HG03139 (cell line): ENCODE measurements around the gene SUN1.
"Not testable (repeated sequence)": the region's sequence is repeated elsewhere in the genome, so short reads cannot be mapped to it uniquely, and the experiment has no call there.

Experiments
- ATAC-seq: cut with Tn5 transposase; IDR thresholded peaks from one replicate; pipeline ENCODE4 v1.9.1; 2021; ENCODE audit not compliant: unreplicated experiment

Gene SUN1

DNA sequence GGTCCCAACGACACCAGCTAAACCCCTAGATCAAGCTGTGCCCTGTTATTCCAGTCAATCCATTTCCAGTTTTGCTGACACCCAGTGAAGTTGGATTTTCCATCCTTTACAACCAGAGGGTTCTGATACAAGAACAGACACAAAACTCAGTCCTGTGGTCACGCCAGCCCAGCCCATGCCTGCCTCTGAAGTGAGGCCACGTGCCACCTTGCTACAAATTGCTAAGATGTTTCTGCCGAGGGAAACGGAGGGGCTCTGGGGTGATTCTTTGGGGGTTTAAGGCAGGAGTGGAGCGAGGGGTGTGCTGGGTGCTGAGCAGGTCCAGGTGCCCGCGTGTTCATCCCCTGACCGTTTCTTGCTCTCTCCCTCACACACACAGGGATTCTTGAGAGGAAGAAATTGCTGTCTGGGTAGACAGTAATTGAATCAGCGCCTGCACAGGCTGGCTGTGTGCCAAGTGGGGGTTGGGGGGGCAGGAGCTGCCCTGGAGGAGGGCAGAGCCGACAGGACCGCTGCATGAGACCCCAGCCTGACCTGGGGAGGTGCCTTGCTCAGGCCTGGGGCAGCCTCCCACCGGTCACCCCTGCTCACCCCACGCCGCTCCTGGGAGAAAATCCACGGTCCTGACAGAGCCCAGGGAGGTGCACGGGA, 84.1 kb downstream of the SUN1 start:
- no peak for ATAC-seq

DNA sequence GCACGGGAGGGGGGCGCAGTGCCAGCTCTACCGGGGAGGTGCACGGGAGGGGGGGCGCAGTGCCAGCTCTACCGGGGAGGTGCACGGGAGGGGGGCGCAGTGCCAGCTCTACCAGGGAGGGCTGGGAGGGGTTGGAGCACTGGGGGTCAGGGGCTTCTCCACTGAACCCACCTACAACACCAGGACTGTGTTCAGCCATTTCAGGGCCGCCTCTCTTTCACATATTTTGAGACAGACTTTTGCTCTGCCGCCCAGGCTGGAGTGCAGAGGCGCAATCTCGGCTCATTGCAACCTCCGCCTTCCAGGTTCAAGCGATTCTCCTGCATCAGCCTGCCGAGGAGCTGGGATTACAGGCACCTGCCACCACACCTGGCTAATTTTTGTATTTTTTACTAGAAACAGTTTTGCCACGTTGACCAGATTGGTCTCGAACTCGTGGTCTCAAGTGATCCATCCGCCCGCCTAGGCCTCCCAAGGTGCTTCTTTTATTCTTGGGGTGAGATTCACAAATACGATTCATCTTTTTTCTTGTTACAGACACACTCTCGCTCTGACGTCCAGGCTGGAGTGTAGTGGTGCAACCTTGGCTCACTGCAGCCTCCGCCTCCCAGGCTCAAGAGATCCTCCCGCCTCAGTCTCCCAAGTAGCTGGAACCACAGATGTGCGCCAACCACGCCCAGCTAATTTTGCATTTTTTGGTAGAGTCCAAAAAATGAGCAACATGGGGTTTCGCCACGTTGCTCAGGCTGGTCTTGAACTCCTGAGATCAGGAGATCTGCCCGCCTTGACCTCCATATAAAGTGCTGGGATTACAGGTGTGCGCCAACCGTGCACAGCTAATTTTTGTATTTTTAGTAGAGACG, 85.2 kb downstream of the SUN1 start:
- no peak for ATAC-seq

GRCh38 chr7:918118-918425, 85.8 kb downstream of the SUN1 start:
- no peak for ATAC-seq

- ATAC-seq, result no peak
These were observed 86.3 kb downstream of the SUN1 start for GRCh38 chr7:918441-919113.

DNA sequence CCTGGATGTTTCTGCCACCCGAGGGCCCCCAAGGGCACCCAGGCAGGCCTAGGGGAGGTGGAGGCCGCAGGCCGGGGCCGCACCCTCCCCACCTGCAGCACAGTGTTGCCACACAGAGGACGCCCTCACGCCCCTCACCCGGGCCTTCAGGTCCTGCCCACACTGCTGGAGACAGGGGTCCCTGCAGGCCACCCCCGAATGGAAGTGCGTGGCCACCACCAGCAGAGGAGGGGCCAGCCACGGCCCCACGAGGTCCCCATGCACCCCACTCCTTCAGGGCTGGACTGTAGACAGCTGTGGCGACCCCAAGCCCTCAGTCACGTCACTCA, 86.8 kb downstream of the SUN1 start:
- no peak for ATAC-seq

DNA sequence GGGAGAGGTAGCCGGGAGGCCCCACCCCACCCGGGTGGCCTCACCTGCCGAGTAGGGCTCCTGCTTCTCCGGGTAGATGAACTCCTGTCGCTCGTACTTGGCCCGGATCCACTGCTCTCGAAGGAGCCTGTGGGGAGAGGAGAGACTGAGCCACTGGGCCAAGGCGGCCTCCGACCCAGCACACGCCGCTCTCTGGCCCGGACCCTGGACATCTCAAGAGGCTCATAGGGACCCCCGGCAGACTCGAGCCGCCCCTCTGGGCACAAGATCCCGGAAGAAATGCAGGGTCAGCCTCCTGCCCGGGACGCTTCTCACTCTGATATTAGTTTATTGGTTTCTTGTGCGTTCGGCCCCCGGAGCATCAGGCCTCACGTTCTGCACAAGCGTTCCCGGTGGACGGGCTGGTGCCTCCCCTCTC, 87.7 kb downstream of the SUN1 start:
- no peak for ATAC-seq

DNA sequence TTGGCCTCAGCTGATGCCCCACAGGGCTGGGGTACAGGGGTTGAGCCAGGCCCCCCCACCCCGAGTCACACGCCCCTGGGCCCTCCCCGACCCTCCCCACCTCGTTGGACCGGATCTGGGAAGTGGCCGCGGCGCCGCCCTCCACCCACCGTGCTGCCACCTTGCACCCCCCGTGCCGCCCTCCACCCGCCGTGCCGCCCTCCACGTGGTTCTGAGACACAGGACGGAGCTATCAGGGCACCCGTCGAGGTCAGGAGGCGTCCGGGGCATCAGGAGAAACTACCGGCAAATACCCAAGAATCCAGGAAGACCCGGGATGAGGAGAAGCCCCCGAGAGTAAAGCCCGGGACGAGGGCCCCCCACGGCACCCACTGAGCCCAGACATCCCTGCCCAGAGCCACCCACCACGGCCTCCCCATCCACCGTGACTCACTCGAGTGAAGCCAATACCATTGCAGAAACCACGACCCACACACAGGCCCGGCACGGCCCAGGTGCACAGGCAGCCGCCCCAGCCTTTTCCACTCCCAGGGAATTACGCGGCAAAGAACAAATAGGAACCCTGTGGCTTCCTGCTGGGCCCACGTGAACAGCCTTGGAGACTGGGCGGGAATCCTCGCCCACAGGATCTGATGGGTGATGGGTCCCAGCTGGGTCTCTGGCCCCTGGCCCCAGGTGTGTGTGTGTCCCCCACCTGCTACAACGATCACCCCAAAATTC, 88.2 kb downstream of the SUN1 start:
- ATAC-seq, result no peak

DNA sequence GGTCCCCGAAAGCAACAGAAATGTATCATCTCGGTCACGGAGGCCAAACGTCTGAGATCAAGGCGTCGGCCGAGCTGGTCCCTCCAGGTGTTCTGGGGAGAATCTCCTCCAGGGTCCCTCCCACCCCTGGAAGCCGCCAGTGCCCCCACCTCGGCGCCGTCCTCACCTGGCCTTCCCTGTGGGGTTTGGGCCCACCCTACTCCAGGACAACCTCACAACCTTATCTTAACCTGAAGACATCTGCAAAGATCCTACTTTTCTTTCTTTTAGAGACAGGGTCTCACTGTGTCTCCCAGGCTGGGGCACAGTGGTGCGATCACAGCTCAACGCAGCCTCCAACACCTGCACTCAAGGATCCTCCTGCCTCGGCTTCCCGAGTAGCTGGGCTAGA, 88.8 kb downstream of the SUN1 start:
- ATAC-seq, result no peak

- no peak for ATAC-seq
These were observed 89.5 kb downstream of the SUN1 start for GRCh38 chr7:921581-922333.

DNA sequence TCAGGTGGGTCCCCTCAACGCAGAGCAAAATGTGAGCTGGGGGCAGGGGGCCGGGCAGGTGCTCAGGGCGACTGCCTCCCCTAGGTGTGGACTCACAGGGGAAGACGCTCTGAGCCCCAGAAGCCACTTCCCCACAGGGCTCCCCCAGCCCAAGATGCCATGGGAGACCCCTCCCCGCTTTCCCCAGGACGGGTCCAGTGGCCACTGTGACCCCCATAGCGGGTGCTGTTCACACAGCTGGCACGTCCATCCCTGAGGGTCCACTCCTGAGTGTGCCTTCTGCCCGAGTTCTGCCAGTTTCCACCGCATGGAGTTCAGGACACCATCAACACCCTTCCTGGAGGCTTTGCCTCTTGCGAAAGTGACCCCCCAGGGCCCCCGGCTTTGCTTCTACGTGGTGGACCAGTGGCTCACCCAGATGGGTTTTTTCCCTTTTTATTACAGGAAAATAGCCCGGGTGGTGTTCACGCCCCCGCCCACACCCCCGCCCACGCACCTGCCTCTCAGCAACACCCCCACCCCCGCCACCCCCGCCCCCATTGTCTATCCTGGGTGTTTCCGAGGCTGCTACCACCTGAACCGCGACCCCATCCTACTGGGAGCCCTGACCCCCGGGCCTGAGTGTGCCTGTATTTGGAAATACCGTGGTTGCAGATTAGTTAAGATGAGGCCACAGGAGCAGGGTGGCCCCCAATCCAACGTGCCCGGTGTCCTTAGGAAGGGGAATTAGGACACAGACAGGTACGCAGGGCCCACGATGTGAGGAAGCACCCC, 90.2 kb downstream of the SUN1 start:
- ATAC-seq, result no peak

DNA sequence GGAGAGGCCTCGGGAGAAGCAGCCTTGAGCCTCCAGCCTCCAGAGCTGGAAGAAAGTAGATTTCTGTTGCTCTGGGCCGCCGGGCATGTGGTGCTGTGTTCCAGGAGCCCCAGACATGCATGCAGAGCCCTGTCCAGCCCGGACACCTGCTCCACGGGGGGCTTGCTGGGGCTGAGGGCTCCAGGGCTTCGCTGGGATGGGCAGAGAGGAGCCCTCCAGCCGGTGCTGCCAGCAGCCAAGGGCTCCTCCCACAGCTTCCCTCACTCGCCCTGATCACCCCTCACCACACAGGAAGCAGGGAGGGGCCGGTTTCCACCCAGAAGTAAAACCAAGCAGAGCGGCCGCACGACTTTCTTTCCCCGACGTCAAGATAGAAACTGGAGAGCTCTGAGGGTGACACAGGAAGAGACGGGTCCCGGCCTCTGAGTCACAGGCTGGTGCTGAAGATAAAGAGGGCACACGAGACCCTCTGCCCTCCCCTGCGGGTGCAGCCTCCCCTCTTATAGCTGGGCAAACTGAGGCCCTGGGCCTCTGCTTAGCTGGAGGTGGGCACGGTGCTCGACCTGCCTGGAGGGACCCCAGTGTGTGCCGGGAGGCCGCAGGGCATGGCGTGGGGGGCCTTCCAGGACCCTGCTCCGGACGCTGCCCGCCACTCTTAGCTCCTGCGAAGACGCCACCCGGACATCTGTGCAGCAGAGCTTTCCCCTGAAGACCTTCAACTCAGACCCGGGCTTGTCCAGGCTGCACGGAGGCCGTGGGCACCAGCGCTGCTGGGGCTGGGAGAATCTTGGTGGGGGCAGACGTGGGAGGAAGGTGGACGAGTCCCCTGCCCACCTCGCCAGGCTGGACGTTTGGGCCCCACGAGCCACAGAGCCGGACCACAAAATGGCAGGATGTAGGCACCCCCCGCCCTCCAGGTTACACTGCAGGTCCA, 91.1 kb downstream of the SUN1 start:
- ATAC-seq, result peak; percentile 71

DNA sequence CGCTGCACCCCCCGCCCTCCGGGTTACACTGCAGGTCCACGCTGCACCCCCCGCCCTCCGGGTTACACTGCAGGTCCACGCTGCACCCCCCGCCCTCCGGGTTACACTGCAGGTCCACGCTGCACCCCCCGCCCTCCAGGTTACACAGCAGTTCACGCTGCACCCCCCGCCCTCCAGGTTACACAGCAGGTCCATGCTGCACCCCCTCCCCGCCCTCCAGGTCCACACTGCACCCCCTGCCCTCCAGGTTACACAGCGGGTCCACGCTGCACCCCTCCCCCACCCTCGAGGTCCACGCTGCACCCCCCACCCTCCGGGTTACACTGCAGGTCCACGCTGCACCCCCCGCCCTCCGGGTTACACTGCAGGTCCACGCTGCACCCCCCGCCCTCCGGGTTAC, 91.8 kb downstream of the SUN1 start:
- not testable (repeated sequence) for ATAC-seq
